Retinal pigment epithelial cell (primary cell): ENCODE results near the gene DIS3L2.

Experiments
- DNase-seq: peaks from one replicate; pipeline ENCODE4 v3.0.0-alpha.2; 2010; ENCODE audit warnings: low read depth
- H3K4me3 ChIP-seq: 2 replicates; pipeline ENCODE4 v1.5.1; 2011; ENCODE audit warnings: mild to moderate bottlenecking, low read length, control low read depth, moderate library complexity
- CTCF ChIP-seq: conservative IDR thresholded peaks from 2 replicates; pipeline ENCODE4 v1.5.1; 2011; ENCODE audit warnings: low read depth, low read length, control low read depth, inconsistent platforms

Gene DIS3L2

GRCh38 chr2:232273903-232274643 is 312.6 kb downstream of the DIS3L2 start:
- H3K4me3 ChIP-seq = no peak overlapping the region
- no peak for TF ChIP-seq CTCF
- DNase-seq = no peak

GRCh38 chr2:232275670-232276069 is 314.2 kb downstream of the DIS3L2 start:
- DNase-seq = no peak
- TF ChIP-seq CTCF = no peak
- no peak overlapping the region for H3K4me3 ChIP-seq

GRCh38 chr2:232276084-232276732 is 314.7 kb downstream of the DIS3L2 start:
- H3K4me3 ChIP-seq = no peak overlapping the region
- TF ChIP-seq CTCF = no peak
- no peak for DNase-seq

GRCh38 chr2:232276733-232277313 is 315.3 kb downstream of the DIS3L2 start:
- no peak for TF ChIP-seq CTCF
- DNase-seq = no peak
- H3K4me3 ChIP-seq = no peak overlapping the region

GRCh38 chr2:232278534-232278933 is 317.0 kb downstream of the DIS3L2 start:
- no peak for TF ChIP-seq CTCF
- H3K4me3 ChIP-seq = no peak overlapping the region
- DNase-seq = no peak

- DNase-seq = peak; percentile 78
- no peak overlapping the region for H3K4me3 ChIP-seq
- TF ChIP-seq CTCF = no peak
Observed at GRCh38 chr2:232280341-232280740, 318.8 kb downstream of the DIS3L2 start.

GRCh38 chr2:232281858-232282507 is 320.5 kb downstream of the DIS3L2 start:
- H3K4me3 ChIP-seq = no peak overlapping the region
- TF ChIP-seq CTCF = no peak
- no peak for DNase-seq
